Left ventricle myocardium superior (tissue), 1 donor: ENCODE data around the gene GJA3. TPM values are rescaled to one million over a fixed set of nuclear protein-coding genes. Genes with fewer than 3 reads are reported as not detected.

ENCODE experiments used
- ATAC-seq: fragments of 200-7000 bp; cut with Tn5 transposase; one replicate; pipeline ENCODE4 v1.9.1; 2020; ENCODE audit warnings: mild to moderate bottlenecking, moderate library complexity
- DNase-seq: peaks from one replicate; pipeline ENCODE4 v3.0.0-alpha.2; 2020
- intact Hi-C: fragments of 100-400 bp; cut with micrococcal nuclease; formaldehyde crosslinking; loops from one replicate; pipeline ENCODE4 v1.11.0; 2022
- long read RNA-seq: library from polyadenylated mRNA; unstranded; transcript quantifications from one replicate; pipeline ENCODE4 v2.0.0, GENCODE V29; 2021
- total RNA-seq: library from RNA; stranded (reverse); fragmentation: NEBNext Ultra II Directional; extraction: Animal tissue kit (Norgen Biotek cat#: 25700); gene quantifications from one replicate; pipeline ENCODE4 v1.2.1, GENCODE V29; 2021
- donor health status: DM: no; HTN: yes; CAD: no; lungs with severe emphysema.

The GJA3 gene
- 17.9 TPM for total RNA-seq
- long read RNA-seq, full-length matches to known transcripts = 29 of 52 reads
- long read RNA-seq, partial matches to known transcripts = 0 of 52 reads
- long read RNA-seq, other reads (novel, unspliced or antisense) = 23 of 52 reads

- intact Hi-C loops = no loop called here
- peak; percentile 83 for DNase-seq
- peak; percentile 92 for ATAC-seq
Observed at GRCh38 chr13:20160306-20161274, at the start of gene GJA3. TSS of gene GJA3 (minus strand) at chr13:20161052. CDS start at chr13:20143288, 17,764 bp downstream.

GRCh38 chr13:20209948-20210347, 49.1 kb upstream of the GJA3 start:
- DNase-seq (no peak), ATAC-seq (no peak)
- intact Hi-C loops = no loop called here

DNA sequence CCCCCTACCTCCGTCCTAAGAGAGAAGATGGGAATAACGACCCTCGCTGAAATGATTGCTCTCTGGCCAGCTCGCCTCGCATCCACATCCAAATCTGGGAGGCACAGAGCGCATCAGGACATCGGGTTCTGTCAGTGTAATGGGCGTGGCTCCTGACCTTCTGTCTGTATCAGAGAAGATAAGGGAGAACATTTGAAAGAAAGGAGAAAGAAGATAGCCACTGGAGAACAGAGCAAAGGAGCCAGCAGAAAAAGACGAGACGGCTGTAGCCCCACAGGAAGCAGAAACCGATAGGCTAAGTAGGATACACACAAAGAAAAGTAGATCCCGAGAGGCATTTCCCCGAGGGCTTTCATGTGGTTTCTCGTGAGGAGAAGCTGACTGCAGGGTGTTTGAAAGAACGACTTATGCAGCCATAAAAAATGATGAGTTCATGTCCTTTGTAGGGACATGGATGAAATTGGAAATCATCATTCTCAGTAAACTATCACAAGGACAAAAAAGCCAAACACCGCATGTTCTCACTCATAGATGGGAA, 45.9 kb upstream of the GJA3 start:
- intact Hi-C loops = no loop called here
- ATAC-seq (no peak), DNase-seq (no peak)

DNA sequence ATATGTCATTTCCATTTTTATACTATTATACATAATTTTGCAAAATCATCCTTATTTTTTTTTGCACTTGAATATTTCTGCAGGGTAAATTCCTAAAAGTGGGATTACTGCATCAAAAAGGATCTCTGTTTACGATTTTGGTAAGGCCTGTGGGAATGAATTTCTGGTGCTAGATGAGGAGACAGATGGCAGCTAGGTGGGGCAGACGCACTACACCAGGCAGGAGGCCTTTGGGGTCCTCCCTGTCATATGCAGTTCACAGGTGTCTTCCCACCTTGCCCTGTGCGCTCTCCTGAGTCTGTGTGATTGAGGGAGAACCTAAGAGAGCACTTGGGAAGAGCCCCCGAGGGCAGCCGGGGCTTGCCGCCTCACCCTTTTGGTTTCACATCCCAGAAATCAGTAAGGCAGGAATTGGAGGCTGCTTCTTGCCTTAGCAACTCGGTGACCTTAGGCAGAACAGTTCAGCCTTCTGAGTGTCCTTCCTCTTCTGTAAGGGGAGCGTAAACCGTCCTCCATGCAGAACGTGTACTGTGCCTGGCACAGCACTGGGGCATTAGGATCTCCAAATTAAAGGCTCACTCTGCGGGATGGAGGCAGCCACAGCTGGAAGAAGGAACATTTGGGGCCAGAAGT, 45.3 kb upstream of the GJA3 start:
- no peak for DNase-seq
- intact Hi-C loops = no loop called here
- ATAC-seq = no peak

- intact Hi-C loops = loop anchor here (10.0 kb wide), 1 partner anchor 286 kb away; no protein-coding TSS in a partner anchor
- ATAC-seq = no peak
Observed at GRCh38 chr13:20198781-20199180, 37.9 kb upstream of the GJA3 start.

DNA sequence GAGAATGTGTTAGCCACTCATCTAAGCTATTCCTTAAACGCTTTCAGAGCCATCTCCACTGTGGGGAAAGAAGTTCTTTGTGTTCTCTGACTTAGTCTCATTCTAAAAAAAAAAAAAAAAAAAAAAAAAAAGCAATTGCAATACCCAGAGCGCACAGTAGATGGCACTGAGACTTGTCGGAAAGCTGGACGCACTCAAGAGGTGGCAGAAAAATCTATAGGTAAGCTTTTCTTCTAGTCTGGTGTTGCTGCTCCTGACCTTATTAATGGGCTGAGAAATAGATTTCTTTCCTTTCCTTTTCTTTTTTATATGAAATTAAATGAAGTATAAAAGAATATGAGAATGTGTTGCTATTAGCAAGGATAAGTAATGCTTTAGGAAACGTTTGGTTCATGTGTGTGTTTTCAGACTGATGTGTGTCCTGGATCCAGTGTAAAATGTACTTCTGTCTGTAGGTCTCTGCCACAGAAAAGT, 36.5 kb upstream of the GJA3 start:
- intact Hi-C loops = loop anchor here (10.0 kb wide), 1 partner anchor 287 kb away; no protein-coding TSS in a partner anchor
- DNase-seq (no peak), ATAC-seq (peak; percentile 45)

More at GRCh38 chr13:20198781-20199180, 37.9 kb upstream of the GJA3 start:
- DNase-seq = no peak

GRCh38 chr13:20195801-20196200, 34.9 kb upstream of the GJA3 start:
- ATAC-seq (no peak), DNase-seq (no peak)
- intact Hi-C loops = loop anchor here (10.0 kb wide), 1 partner anchor 289 kb away; no protein-coding TSS in a partner anchor

GRCh38 chr13:20193907-20194631, 33.2 kb upstream of the GJA3 start:
- ATAC-seq = no peak
- intact Hi-C loops = loop anchor here (10.0 kb wide), 1 partner anchor 291 kb away; no protein-coding TSS in a partner anchor
- DNase-seq = no peak

DNA sequence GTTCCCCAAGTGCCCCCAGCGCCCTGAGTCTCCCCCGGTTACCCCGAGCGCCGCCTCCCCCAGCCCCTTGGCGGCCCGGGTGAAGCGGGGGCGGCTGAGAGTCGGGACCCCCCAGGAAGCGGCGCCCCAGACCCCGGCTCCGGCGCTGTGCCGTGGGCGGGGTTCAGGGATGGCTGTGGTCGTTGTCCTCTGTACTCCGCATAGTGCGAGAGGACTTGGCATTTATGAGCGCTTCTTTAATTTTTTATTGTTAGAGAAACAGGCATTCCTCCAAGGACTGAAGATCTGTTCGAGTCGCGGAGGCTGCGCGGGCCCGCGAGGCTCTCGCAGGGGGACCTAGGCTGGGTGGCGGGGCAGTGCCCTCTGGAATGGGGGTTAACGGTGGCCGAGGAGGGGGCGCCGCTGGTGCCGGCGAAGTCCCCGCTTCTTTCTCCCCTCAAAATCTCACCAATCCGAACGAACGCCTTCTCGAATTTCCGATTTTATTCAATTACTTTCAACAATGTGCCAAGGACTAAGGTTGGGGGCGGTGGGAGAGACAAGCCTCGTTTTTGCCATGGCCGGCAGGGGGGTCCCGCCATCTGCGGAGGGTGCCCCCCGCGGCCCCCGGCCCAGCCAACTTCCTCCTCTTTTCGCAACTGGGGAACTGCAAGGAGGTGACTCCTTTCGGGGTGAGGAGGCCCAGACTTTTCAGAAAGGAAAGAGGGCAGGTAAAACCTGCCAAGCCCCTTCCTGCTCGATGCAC, 32.5 kb upstream of the GJA3 start:
- DNase-seq (no peak), ATAC-seq (peak; percentile 27)
- intact Hi-C loops = loop anchor here (10.0 kb wide), 1 partner anchor 291 kb away; no protein-coding TSS in a partner anchor

DNA sequence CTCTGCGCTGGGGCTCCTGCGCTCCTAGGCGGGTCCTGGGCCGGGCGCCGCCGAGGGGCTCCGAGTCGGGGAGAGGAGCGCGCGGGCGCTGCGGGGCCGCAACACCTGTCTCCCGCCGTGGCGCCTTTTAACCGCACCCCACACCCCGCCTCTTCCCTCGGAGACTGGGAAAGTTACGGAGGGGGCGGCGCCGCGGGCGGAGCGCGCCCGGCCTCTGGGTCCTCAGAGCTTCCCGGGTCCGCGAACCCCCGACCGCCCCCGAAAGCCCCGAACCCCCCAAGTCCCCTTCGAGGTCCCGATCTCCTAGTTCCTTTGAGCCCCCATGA, 31.9 kb upstream of the GJA3 start, which contains the start of gene GJB2:
GJB2 (minus strand) TSS at position 103 of the 326 bp plus-strand sequence. CDS start 3,357 bp downstream, outside the sequence.
- intact Hi-C loops = loop anchor here (10.0 kb wide), 1 partner anchor 292 kb away; no protein-coding TSS in a partner anchor
- ATAC-seq = peak; percentile 51
- no peak for DNase-seq

- intact Hi-C loops = loop anchor here (10.0 kb wide), 1 partner anchor 293 kb away; no protein-coding TSS in a partner anchor
- DNase-seq (peak; percentile 32), ATAC-seq (peak; percentile 47)
Observed at GRCh38 chr13:20192158-20192835, 31.4 kb upstream of the GJA3 start.

- ATAC-seq (no peak), DNase-seq (peak; percentile 32)
- intact Hi-C loops = loop anchor here (10.0 kb wide), 1 partner anchor 293 kb away; no protein-coding TSS in a partner anchor
Observed at GRCh38 chr13:20191311-20192157, 30.7 kb upstream of the GJA3 start.

DNA sequence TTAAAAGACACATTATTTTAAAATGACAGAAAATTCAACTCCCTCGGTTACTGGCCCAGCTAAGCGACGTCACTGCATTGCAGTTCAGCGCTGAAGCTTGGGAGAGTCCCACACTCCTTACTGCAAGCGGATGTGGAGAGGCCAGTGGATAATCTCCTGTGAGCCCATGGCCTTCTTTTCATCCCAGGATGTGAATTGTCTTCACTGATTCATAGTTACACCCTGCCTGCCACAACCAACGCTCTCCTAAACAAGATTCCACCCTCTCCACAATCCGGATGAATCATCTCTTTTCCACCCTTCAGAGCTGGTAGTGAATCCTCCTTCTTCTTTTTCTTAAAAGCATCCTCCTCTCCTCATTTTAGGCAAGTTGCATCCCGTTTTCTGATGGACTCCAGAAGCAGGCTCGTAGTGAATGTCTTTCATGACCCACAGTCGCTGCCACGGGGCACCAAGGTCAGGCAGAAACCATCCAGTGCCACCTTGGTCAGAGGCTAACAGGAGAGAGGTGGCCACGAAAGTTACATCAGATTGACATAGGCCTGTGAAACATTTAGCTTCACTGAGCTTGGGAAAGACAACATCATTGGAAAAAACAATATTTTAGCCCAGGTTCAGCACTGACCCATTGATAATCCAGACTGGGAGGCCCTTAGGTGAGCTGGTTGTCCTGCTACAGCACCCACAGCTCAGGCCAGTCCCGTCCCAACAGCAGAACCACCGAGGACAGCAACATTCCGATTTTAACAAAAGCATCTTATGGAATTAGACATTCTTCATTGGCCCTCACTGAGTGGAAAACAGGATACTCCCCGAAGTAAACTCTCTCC, 29.8 kb upstream of the GJA3 start:
- ATAC-seq (no peak), DNase-seq (no peak)
- intact Hi-C loops = loop anchor here (10.0 kb wide), 1 partner anchor 294 kb away; no protein-coding TSS in a partner anchor

DNA sequence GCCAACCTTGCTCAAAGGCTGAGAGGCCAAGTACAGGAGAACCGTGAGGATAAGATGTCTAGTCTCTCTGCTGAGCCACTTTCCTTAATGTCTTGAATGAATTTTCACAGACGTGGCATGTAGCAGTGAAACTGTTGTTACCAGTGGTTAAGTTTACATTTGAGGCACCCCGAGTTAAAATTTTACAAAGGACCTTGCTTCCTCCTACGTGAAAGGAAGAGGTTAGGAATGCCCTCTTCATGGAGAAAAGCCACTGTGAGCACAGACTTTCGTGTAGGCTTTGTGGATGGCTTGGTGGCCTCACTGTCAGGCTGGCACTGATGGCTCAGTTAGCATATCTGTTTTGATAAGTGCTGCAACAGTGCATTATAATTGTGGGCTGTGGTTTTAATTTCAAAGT, 29.2 kb upstream of the GJA3 start:
- no peak for ATAC-seq
- intact Hi-C loops = loop anchor here (10.0 kb wide), 1 partner anchor 295 kb away; no protein-coding TSS in a partner anchor
- DNase-seq = no peak
